HG03558 (cell line): ENCODE measurements around the gene TTYH2.

Source experiments
- ATAC-seq: cut with Tn5 transposase; IDR thresholded peaks from one replicate; pipeline ENCODE4 v1.9.1; 2021; ENCODE audit warnings: moderate number of reproducible peaks; ENCODE audit not compliant: unreplicated experiment; ENCODE audit errors: extremely low read depth

TTYH2 gene

DNA sequence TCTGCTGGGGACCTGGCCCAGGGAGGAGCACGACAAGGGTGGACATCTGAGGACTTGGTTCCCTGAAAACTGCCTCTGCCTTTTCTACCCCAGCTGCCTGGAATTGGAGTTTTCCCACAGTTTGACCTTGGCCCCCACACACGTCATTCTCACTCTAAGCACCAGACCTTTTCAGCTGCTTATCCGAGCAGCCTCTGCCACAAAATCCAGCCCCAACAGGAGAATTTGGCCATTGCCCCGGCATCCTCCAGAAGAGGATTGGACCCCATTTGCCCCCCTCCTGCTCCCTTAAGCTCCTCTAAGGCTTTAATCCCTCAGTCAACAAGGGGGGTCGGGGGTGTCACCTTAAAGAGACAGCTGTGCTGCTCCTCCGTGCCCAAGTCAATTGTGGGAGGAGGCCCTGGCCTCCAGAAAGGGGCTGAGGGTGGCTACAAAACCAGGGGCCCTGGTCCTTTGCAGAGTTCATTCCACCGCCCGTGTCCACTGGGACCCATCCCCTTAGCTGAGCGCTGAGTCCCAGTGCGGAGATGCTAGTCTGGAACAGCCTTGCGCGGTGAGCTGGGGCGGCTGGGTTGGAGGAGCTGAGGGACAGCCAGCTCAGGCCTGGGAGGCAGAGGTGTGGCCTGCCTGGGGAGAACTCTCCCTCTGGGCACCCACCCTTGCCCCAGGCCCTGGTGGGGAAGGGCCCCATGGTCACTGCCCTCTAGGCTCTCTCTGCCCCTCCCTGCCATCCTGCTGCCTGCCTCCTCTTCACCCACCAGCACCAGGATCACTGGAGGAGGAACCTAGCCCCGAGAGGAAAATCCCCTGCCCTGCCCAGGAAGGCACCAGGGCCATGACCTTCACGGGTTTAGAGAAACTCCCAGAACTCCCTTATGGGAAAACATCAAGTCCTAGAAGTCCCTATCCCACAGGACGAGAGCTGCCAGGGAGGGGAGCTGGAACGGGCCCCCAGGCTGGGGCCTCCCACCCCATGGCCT is 18.8 kb downstream of the TTYH2 start:
- ATAC-seq: no peak

DNA sequence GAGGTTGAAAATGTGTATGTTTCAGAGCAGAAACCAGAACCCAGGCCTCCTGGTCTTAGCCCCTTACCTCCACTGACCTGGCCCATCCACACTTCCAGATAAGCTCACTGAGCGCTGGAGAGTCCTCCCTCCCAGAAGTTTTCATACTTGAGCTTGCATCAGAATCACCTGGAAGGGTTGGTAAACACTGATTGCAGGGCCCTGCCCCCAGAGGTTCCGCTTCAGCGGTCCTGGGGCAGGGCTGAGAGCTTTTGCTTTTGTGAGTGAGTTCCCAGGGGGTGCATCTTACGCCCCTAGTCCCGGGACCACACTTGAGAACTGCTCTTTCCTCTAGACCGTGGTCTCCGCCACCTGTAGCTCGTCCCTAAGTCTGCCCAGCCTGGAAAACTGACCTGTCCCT is 20.6 kb downstream of the TTYH2 start:
- ATAC-seq: no peak

GRCh38 chr17:74234486-74234885 is 21.1 kb downstream of the TTYH2 start:
- ATAC-seq: no peak

DNA sequence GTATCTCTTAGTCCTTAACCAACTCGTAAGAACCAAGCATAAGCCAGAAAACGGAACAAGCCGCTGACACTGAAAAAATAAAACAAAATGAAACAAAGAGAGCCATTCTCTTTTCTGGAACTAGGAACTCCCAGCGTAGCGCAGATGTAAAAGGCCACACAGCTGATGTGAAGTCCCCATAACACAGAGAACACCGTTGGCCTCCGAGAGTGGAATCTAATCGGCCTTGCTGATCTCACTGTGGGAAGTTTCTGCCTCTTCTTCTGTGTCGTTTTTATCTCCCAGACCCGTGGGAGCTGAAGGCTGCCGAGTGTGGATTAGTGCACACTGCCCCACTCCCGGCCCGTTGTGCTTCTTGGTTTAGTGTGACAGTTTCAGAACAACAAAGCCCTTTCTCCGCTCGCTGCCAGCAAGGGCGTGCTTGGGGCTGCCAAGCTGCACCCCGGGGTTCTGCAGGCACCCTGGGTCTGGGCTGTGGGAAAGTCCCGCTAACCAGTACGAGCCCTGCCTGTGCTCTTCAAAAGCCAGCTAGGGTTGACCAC is 21.7 kb downstream of the TTYH2 start:
- no peak for ATAC-seq

- no peak for ATAC-seq
Measured at GRCh38 chr17:74235911-74236371, 22.6 kb downstream of the TTYH2 start.

DNA sequence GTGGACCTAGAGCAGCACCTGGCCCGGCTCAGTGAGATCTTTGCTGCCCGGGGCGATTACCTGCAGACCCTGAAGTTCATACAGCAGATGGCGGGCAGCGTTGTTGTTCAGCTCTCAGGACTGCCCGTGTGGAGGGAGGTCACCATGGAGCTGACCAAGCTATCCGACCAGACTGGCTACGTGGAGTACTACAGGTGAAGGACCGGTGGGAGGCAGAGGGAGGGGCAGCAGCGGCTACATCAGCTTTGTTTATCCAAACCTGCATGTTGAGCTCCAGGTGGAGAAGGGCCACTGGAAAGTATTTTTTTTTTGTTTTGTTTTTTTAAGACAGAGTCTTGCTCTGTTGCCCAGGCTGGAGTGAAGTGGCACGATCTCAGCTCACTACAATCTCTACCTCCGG is 23.9 kb downstream of the TTYH2 start:
- ATAC-seq: no peak

GRCh38 chr17:74239172-74239571 is 25.8 kb downstream of the TTYH2 start:
- no peak for ATAC-seq

DNA sequence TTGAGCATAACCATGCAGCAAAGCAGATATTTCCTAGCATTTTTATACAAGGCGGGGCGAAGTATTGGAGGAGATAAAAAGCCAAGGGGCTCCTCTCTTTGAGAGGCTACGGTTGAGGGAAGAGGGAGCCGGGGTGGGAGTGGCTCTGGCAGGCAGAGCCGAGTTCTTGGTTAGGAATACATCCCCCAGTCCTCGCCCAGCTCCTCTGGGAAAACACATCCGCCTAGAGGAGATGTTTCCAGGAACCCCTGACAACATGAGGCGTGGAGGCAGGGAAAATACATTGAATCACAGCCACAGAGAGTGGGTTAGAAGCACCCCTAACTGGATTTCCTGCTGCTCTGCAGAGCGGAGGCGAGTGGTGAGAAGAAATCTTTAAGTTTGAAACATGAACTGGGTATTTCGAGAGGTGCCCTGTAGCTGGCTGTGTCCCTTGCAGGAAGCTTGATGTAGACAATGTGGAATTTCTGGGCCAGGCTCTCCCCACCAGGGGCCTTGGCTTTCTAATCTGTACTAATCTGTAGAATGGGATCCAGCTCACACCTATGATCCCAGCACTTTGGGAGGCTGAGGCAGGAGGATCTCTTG is 27.3 kb downstream of the TTYH2 start:
- ATAC-seq: no peak

DNA sequence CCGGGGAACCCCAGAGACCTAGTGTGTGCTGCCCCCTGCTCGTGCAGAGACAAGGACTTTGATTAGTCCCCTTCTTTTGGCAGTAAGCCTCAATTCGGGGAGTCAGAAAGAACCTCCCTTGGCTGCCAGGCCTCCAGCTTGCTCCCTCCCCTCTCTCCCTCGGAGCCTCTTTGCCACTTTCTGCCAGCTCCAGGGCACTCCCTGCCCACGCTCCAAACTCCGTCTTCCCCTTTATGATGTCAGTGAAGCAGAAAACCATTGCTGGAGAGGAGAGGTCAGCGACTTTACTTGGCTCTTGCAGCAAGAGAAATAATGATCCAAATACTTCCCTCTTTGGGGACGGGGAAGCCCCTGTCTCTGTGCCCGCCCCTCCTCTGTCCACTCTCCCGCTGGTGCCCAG is 28.1 kb downstream of the TTYH2 start:
- ATAC-seq: no peak

GRCh38 chr17:74241847-74242246 is 28.5 kb downstream of the TTYH2 start:
- ATAC-seq: no peak

DNA sequence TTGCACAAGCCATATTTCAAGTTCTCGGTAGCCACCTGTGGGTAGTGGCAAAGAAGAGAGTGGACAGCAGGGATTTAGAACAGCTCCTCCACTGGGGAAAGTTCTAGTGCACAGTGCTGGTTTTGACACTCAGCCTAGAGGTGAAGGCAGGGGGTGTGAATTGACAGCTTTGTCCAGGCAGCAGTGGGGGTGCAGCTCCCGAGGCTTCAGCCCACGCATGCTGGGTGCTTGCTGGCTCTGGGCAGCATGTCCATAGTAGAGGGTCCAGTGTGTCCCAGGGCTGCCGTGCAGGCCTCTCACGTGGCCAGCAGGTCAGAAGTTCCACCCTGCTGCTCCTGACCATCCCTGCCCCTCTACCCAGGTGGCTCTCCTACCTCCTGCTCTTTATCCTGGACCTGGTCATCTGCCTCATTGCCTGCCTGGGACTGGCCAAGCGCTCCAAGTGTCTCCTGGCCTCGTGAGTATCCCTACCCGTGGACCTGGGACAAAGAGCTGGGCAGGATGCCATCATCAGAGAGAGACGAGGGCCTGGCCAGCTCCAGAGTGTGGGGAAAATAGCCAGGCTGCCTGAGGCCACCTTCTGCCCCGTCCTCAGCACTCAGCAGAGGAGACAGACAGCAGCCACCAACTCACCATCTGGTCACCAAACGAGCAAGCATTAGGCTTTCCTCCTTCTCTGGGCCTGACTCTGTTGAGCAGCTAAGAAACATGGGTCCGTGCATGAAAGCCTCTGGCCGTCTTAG is 29.8 kb downstream of the TTYH2 start:
- no peak for ATAC-seq

DNA sequence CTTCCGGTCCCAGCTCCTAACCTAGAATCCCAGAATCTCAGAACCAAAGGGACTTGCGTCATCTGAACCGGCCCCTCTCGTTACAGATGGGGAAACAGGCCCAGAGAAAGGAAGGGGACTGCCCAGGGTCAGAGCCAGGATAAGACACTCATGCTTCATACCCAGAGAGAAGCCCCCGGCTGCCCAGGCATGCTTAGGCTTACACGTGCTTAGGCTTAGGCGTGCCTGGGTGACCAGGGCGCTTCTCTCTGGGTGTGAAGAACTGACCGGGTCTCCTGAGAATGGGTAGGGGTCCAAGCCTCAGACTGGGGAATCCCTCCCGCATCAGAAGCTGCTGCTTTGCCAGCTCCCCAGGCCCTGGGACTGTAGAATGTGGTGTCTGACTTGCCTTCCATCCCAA is 30.8 kb downstream of the TTYH2 start:
- ATAC-seq: no peak

DNA sequence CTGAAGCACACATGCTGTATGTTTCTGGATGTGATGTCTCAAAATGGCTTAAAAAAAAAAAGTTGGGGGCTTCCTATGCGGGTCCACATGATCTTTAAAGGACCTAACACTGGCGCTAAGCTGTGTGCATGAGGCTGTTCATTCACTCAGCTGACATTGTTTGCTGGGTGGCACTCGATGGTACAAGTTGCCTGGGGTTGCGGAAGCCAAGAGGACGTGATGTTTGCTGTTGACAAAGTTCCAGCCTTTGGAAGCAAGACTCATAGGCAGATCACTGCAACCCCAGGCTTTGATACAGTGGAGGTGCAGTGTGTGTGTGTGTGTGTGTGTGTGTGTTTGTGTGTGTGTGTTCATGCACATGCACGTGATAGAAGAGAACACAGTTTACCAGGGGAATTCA is 31.2 kb downstream of the TTYH2 start:
- ATAC-seq: no peak

DNA sequence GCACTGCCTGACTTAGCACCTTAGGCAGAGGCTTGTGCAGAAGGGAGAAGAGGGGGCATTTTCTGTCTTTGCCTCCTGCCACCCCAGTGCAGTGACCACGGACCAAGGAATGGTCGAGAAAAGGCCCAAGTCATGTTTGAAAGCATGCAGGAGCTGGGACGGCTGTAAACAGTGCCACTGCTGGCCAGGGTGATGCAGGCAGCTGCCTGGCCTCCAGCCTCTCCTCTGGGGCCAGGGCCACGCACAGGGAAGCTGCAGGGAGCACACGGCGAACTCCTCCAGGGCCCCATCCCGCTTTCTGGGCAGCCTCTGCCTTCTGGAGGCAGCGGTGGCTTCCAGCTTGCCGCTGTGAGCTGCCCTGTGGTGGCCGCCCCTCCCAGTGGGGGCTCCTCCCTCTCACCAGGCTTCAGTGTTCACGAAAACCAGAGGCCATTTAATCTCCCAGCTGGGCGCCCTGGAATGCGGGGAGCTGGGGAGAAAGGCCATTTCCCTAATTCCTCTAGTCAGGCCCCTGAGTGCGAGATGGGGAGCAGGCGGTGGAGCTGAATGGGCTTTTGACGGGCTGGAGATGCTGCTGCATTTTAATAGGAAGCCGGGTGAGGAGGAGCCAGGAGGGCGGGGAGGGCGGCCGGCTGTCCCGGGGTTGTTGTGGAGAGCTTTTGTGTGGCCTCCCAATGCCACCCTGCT is 31.9 kb downstream of the TTYH2 start:
- ATAC-seq: no peak

- no peak for ATAC-seq
Measured at GRCh38 chr17:74245871-74246270, 32.5 kb downstream of the TTYH2 start.

- no peak for ATAC-seq
Measured at GRCh38 chr17:74249590-74250270, 36.4 kb downstream of the TTYH2 start.

GRCh38 chr17:74250324-74250995 is 37.1 kb downstream of the TTYH2 start:
- no peak for ATAC-seq

DNA sequence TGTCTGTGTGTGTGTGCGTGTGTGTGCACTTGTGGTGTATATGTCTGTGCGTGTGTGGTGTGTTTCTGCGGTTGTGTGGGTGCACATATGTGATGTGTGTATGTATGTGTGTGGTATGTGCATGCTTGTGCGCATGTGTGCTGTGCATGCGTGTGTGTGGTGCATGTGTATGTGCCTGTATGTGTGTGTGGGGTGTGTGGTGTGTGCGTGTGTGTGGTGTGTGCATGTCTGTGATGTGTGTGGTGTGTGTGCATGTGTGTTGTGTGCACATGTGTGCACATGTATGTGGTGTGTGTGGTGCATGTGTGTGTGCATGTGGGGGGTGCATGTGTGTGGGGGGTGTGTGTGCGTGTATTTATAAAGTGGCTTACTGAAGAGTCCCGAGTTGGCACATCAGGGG is 37.7 kb downstream of the TTYH2 start:
- no peak for ATAC-seq

DNA sequence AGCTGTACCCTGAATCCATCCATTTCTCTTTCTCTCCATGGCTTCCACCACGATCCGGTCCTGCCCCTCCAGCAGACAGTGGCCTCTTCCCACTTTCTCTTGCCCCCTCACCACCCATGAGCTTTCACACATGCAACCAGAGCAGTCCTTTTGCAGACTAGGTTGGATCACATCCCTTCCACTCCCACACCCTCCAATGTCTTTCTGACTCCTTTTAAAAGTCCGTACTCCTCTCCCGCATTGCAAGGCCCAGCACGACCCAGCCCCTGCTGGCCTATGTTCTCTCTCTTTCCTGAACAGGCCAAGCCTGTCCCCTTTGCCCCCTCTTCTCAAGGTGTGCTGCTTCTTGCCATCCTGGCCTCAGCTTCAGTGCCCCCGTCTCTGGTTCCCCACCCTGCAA is 38.2 kb downstream of the TTYH2 start:
- no peak for ATAC-seq
